ENCODE data around the gene CDKAL1. TPM values are rescaled to one million over a fixed set of nuclear protein-coding genes. Genes with fewer than 3 reads are reported as not detected.
"Not testable (repeated sequence)": the region's sequence is repeated elsewhere in the genome, so short reads cannot be mapped to it uniquely, and the experiment has no call there.

The CDKAL1 gene
- total and polyA plus RNA-seq, 2 of the 13 experiments (the other 11 are each of a cell fraction or from before 2014, with no cell fraction given): 9.5 to 27.7 TPM

GRCh38 chr6:20924094-20924493 is 389.8 kb downstream of the CDKAL1 start (continued):
- TF ChIP-seq PAXIP1 (CRISPR knock-in tag; conservative IDR thresholded peaks at IDR 0.05) (peak; percentile 57), HOMEZ (CRISPR knock-in tag; IDR thresholded peaks at IDR 0.05; ENCODE audit: low read depth) (peak; percentile 51; the same call in 1 of the 2 replicates), HNF1A (IDR thresholded peaks at IDR 0.05; ENCODE audit: low read depth) (peak; percentile 27; the same call in 1 of the 2 replicates)
- TF ChIP-seq HNF1A (CRISPR knock-in tag; IDR thresholded peaks at IDR 0.05; ENCODE audit: borderline replicate concordance): not testable (repeated sequence)
